Coronary artery (tissue), 2 donors: ENCODE results near the gene INO80B.
A peak's percentile ranks its signal among the peaks of the same experiment; 100 is the strongest.
"Not testable (repeated sequence)": the region's sequence is repeated elsewhere in the genome, so short reads cannot be mapped to it uniquely, and the experiment has no call there.

Experiments used
- DNase-seq: peaks from one replicate; pipeline ENCODE4 v3.0.0-alpha.2; 2017; ENCODE audit warnings: low spot score
- H3K27ac ChIP-seq, 2 donors: fragments of 200-600 bp; sonication (generic); one replicate each; pipeline ENCODE4 v1.5.1; 2016 to 2019
- H3K4me3 ChIP-seq: fragments of 200-600 bp; sonication (generic); 2 replicates; pipeline ENCODE4 v1.5.1; 2016; ENCODE audit warnings: mild to moderate bottlenecking, moderate library complexity
- CTCF ChIP-seq: fragments of 200-600 bp; sonication (generic); IDR thresholded peaks from one replicate; pipeline ENCODE4 v1.5.1; 2019; ENCODE audit warnings: antibody characterized with exemption

The INO80B gene

DNA sequence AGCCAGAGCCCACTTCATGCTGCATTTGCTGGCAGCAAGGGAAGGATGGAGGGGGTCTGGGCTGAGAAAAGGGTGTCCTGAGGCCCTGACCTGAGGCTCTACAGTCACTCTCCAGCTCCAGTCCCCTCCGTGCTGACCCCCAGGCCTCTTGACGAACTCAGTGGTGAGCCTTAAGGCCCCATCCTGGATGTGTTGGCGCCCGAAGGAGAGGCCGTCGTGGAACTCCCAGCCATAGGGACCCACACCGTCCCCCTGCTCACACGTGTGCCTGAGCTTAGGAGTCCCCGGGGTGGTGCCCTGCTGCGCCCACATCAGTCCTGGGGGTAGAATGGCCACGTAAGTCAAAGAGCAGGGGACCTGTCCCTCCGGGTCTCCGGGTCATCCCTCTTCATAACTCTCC lies 9.5 kb downstream of the INO80B start:
- H3K4me3 ChIP-seq: peak overlapping the region; percentile 92
- H3K27ac ChIP-seq: peak overlapping the region; percentile 78 to 88
- no peak for DNase-seq
- TF ChIP-seq CTCF: no peak

DNA sequence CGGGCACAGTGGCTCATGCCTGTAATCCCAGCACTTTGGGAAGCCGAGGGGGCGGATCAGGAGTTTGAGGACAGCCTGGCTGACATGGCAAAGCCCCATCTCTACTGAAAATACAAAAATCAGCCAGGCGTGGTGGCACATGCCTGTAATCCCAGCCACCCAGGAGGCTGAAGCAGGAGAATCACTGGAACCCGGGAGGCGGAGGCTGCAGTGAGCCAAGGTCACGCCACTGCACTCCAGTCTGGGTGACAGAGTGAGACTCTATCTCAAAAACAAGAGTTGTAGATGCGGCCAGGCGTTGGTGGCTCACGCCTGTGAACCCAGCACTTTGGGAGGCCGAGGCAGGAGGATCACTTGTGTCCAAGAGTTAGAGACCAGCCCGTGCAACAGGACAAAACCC lies 15.9 kb downstream of the INO80B start:
- not testable (repeated sequence) for H3K4me3 ChIP-seq, DNase-seq, H3K27ac ChIP-seq

GRCh38 chr2:74471332-74472065 lies 16.6 kb downstream of the INO80B start:
- TF ChIP-seq CTCF: no peak
- Histone ChIP-seq H3K27ac (peak overlapping the region; percentile 78 to 92), H3K4me3 (peak overlapping the region; percentile 81)
- no peak for DNase-seq

- TF ChIP-seq CTCF: no peak
- peak; percentile 95 for DNase-seq
- peak within 1 kb of the TSS; percentile 78 to 92 for H3K27ac ChIP-seq
- peak within 1 kb of the TSS; percentile 81 for H3K4me3 ChIP-seq
Observed at GRCh38 chr2:74472086-74472944, 17.4 kb downstream of the INO80B start, which contains the start of gene MRPL53. Gene MRPL53, minus strand, starts transcription at chr2:74472680. Its CDS starts 20 bp downstream, at chr2:74472660.

DNA sequence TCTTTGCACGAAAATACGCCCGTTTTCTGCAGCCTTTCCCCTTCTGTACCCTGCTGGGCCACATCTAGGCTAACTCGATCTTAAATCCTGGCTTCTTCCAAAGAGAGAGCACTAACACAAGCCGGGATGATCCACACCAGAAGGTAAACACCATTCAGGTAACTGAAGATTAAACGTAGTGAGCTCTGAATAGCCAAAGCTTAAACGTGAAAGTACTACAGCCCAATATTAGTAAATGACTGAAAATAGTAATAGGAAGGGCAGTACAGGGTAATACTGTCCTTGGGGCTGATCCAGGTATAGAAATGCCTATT lies 18.0 kb downstream of the INO80B start:
- Histone ChIP-seq H3K4me3 (peak overlapping the region; percentile 81), H3K27ac (peak overlapping the region; percentile 78 to 92)
- no peak for TF ChIP-seq CTCF
- DNase-seq: no peak

- TF ChIP-seq CTCF: no peak
- DNase-seq: no peak
- Histone ChIP-seq H3K27ac (no peak overlapping the region), H3K4me3 (no peak overlapping the region)
Observed at GRCh38 chr2:74474481-74474880, 19.6 kb downstream of the INO80B start.

DNA sequence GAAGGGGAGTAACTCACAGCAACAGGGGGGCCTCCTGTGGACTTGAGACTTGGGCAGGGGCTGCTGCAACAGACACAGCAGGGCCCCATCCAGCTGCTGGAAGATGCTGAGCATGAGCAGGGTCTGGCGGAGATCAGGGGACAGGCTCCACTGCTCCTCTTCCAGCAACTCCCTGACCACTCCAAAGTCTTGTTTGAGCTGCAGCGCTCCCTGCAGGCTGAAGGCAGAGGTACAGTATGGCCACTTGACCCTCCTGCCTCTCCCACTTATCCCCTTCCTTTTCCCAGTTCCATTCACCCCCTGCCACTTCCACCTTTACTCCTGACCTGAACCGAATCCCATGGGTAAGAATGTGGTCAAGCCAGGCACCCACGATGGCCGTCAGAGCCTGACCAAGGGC lies 20.0 kb downstream of the INO80B start:
- no peak for DNase-seq
- Histone ChIP-seq H3K4me3 (no peak overlapping the region), H3K27ac (no peak overlapping the region)
- TF ChIP-seq CTCF: no peak
